ENCODE data around the gene RPSA.
"Not testable (repeated sequence)": the region's sequence is repeated elsewhere in the genome, so short reads cannot be mapped to it uniquely, and the experiment has no call there.

RPSA gene

GRCh38 chr3:39412668-39413260 is 6.2 kb downstream of the RPSA start:
- H3K4me3 ChIP-seq (ENCODE audit: low read depth, low read length), result no peak overlapping the region
- TF ChIP-seq, protein P1, sequence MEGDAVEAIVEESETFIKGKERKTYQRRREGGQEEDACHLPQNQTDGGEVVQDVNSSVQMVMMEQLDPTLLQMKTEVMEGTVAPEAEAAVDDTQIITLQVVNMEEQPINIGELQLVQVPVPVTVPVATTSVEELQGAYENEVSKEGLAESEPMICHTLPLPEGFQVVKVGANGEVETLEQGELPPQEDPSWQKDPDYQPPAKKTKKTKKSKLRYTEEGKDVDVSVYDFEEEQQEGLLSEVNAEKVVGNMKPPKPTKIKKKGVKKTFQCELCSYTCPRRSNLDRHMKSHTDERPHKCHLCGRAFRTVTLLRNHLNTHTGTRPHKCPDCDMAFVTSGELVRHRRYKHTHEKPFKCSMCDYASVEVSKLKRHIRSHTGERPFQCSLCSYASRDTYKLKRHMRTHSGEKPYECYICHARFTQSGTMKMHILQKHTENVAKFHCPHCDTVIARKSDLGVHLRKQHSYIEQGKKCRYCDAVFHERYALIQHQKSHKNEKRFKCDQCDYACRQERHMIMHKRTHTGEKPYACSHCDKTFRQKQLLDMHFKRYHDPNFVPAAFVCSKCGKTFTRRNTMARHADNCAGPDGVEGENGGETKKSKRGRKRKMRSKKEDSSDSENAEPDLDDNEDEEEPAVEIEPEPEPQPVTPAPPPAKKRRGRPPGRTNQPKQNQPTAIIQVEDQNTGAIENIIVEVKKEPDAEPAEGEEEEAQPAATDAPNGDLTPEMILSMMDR (IDR thresholded peaks at IDR 0.05; ENCODE audit: control insufficient read depth, extremely low read depth, insufficient read depth), result no peak
- DNase-seq (ENCODE audit: low read depth), result no peak

GRCh38 chr3:39413691-39414420 is 7.3 kb downstream of the RPSA start:
- TF ChIP-seq, protein P1 (IDR thresholded peaks at IDR 0.05; ENCODE audit: control insufficient read depth, extremely low read depth, insufficient read depth), result no peak

DNA sequence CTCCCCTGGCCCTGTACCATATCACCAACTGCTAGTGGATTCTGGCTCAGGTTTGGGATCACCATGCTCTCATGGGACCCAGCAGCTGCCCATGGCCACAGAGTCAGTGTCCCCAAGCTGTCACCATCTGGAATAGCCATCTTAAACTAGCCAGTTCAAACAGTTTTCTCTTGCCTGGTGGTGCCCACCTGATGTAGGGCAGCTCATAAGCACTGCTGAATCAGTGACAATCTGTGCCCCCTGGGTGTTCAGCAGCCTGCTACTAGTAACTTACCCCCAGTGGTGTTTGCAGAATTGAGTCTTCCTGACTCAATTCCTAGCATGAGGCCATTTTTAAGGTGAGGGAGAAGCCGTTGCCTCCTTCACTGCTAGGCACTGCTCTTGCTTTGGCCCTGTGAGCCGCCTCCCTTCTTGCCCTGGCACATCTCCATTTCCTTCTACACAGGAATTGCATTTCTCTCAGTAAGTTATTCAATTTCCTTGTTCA is 7.9 kb downstream of the RPSA start:
- TF ChIP-seq, protein P1 (IDR thresholded peaks at IDR 0.05; ENCODE audit: control insufficient read depth, extremely low read depth, insufficient read depth), result no peak
- DNase-seq (ENCODE audit: low read depth), result peak; percentile 38
- no peak overlapping the region for H3K4me3 ChIP-seq (ENCODE audit: low read depth, low read length)

More at GRCh38 chr3:39413691-39414420, 7.3 kb downstream of the RPSA start:
- no peak for DNase-seq (ENCODE audit: low read depth)
- H3K4me3 ChIP-seq (ENCODE audit: low read depth, low read length), result no peak overlapping the region

- not testable (repeated sequence) for H3K4me3 ChIP-seq (ENCODE audit: low read depth, low read length); DNase-seq (ENCODE audit: low read depth)
These were observed 8.8 kb downstream of the RPSA start for GRCh38 chr3:39415302-39415701.

DNA sequence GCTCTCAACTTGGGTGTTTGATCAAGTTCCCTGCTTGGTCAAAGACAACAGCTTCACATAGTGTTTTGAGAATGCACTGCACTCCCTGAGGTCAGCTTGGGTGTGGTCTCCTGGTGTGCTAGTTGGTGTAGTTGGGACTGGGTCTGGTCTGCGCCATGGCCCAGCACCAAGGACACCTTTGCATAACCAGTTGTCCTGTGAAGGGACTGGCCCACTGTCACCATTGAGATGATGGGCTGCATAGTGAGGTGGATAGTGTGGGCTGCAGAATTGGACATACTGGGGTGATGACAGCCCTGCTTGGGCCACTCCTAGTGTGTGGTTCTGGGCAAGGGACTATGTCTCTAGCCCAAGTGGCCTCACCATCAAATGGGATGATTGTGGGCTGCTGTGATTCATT is 9.5 kb downstream of the RPSA start:
- no peak for DNase-seq (ENCODE audit: low read depth)
- H3K4me3 ChIP-seq (ENCODE audit: low read depth, low read length), result no peak overlapping the region
- TF ChIP-seq, protein P1 (IDR thresholded peaks at IDR 0.05; ENCODE audit: control insufficient read depth, extremely low read depth, insufficient read depth), result no peak

GRCh38 chr3:39416998-39417397 is 10.5 kb downstream of the RPSA start:
- not testable (repeated sequence) for H3K4me3 ChIP-seq (ENCODE audit: low read depth, low read length); DNase-seq (ENCODE audit: low read depth)

DNA sequence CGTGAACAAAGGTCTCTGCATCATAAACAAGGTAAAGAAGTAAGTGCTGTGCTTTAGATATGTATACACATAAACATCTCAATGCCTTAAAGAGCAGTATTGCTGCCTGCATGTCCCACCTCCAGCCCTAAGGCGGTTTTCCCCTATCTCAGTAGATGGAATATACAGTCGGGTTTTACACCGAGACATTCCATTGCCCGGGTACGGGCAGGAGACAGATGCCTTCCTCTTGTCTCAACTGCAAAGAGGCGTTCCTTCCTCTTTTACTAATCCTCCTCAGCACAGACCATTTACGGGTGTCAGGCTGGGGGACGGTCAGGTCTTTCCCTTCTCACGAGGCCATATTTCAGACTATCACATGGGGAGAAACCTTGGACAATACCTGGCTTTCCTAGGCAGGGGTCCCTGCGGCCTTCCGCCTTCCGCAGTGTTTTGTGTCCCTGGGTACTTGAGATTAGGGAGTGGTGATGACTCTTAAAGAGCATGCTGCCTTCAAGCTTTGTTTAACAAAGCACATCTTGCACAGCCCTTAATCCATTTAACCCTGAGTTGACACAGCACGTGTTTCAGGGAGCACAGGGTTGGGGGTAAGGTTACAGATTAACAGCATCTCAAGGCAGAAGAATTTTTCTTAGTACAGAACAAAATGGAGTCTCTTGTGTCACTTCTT is 12.2 kb downstream of the RPSA start:
- not testable (repeated sequence) for DNase-seq (ENCODE audit: low read depth); H3K4me3 ChIP-seq (ENCODE audit: low read depth, low read length)

DNA sequence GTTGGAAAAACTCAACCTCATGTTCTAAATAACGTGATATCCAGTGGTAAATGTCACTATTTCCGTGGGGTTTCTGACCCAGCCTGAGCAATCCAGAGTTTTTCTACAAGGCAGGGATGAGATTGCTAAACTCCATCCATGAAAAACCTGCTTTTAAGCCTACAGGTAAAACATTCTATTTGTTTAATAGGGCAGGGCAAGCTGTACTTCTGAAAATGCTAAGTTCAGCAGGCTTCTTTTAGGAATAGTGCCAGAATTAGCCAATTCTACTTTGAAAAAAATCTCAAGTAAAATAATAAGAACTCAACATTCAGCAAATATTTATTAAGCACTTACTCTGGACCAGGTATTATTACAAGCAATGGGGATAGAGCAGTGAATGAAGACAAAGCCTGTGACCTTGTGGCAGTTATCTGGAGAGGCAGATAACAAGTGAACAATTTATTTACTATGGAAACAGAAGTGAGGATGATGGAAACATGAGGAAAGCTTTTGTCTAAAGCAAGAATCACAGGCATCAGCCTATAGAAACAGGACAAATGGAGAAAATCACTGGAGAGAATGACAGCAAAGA is 13.3 kb downstream of the RPSA start:
- TF ChIP-seq, protein P1 (IDR thresholded peaks at IDR 0.05; ENCODE audit: control insufficient read depth, extremely low read depth, insufficient read depth), result no peak
- peak; percentile 66 for DNase-seq (ENCODE audit: low read depth)
- no peak overlapping the region for H3K4me3 ChIP-seq (ENCODE audit: low read depth, low read length)

Measured in LNCaP clone FGC (cell line).